OCI-LY1 (cell line): ENCODE results near the gene PDZRN4.
"Not testable (repeated sequence)": the region's sequence is repeated elsewhere in the genome, so short reads cannot be mapped to it uniquely, and the experiment has no call there.

Source experiments
- H2AFZ ChIP-seq: fragments of 200-600 bp; sonication (generic), shearing (Covaris generic); 2 replicates; pipeline ENCODE4 v1.6.0; 2014; ENCODE audit warnings: antibody characterized with exemption, mild to moderate bottlenecking, low read length
- H3F3A ChIP-seq: fragments of 200-600 bp; sonication (generic), shearing (Covaris generic); 2 replicates; pipeline ENCODE4 v1.6.0; 2014; ENCODE audit warnings: mild to moderate bottlenecking, antibody characterized with exemption, low read length, moderate library complexity; ENCODE audit not compliant: insufficient read depth
- H3K27ac ChIP-seq: fragments of 200-600 bp; sonication (generic); 2 replicates; pipeline ENCODE4 v1.5.1; 2014; ENCODE audit warnings: low read length, mixed run types, mild to moderate bottlenecking, low read depth; ENCODE audit not compliant: poor library complexity, severe bottlenecking
- H3K27me3 ChIP-seq: fragments of 200-600 bp; sonication (generic); 2 replicates; pipeline ENCODE4 v1.6.0; 2014; ENCODE audit warnings: antibody characterized with exemption, mild to moderate bottlenecking, low read length, moderate library complexity; ENCODE audit not compliant: insufficient read depth
- H3K36me3 ChIP-seq: fragments of 200-600 bp; sonication (generic); 2 replicates; pipeline ENCODE4 v1.6.1; 2014; ENCODE audit warnings: mild to moderate bottlenecking, antibody characterized with exemption, low read length, moderate library complexity, mixed read lengths; ENCODE audit not compliant: insufficient read depth
- H3K4me1 ChIP-seq: fragments of 200-600 bp; sonication (generic); 2 replicates; pipeline ENCODE4 v1.5.1; 2014; ENCODE audit warnings: mild to moderate bottlenecking, low read length, moderate library complexity; ENCODE audit not compliant: insufficient read depth, severe bottlenecking
- H3K4me2 ChIP-seq: fragments of 200-600 bp; sonication (generic), shearing (Covaris generic); 2 replicates; pipeline ENCODE4 v1.6.1; 2014; ENCODE audit warnings: low read length
- H3K4me3 ChIP-seq: fragments of 200-600 bp; sonication (generic); 2 replicates; pipeline ENCODE4 v1.5.1; 2014; ENCODE audit warnings: low read length, low read depth, mild to moderate bottlenecking, mixed read lengths; ENCODE audit not compliant: poor library complexity, severe bottlenecking
- H3K79me2 ChIP-seq: fragments of 200-600 bp; shearing (Covaris generic); 2 replicates; pipeline ENCODE4 v1.6.1; 2016; ENCODE audit warnings: mixed run types, low read length, mixed read lengths; ENCODE audit not compliant: insufficient read depth
- H3K9ac ChIP-seq: fragments of 200-600 bp; sonication (generic), shearing (Covaris generic); 2 replicates; pipeline ENCODE4 v1.6.1; 2014; ENCODE audit warnings: mild to moderate bottlenecking, low read length, mixed read lengths
- H3K9me2 ChIP-seq: fragments of 200-600 bp; sonication (generic), shearing (Covaris generic); 2 replicates; pipeline ENCODE4 v1.6.1; 2014; ENCODE audit warnings: low read depth, mild to moderate bottlenecking, low read length, mixed read lengths
- H3K9me3 ChIP-seq: fragments of 200-600 bp; shearing (Covaris generic); 2 replicates; pipeline ENCODE4 v1.6.1; 2014; ENCODE audit warnings: low read length, mixed read lengths
- H4K20me1 ChIP-seq: fragments of 200-600 bp; sonication (generic), shearing (Covaris generic); 2 replicates; pipeline ENCODE4 v1.6.0; 2016; ENCODE audit warnings: mild to moderate bottlenecking, low read length; ENCODE audit not compliant: insufficient read depth
- CTCF ChIP-seq: fragments of 200-600 bp; sonication (generic), shearing (Covaris generic); IDR thresholded peaks from 2 replicates; pipeline ENCODE4 v1.5.1; 2017; ENCODE audit warnings: mild to moderate bottlenecking, antibody characterized with exemption, low read length, moderate library complexity, mixed read lengths
- EZH2 ChIP-seq: fragments of 200-600 bp; sonication (generic), shearing (Covaris generic); IDR thresholded peaks from 2 replicates; pipeline ENCODE4 v1.8.0; 2017; ENCODE audit warnings: borderline replicate concordance, mixed run types, mild to moderate bottlenecking, antibody characterized with exemption, low read length, moderate library complexity, mixed read lengths

PDZRN4 gene

GRCh38 chr12:41537522-41537921, 349.4 kb downstream of the PDZRN4 start:
- Histone ChIP-seq H3K4me2 (no peak overlapping the region), H3K4me3 (no peak overlapping the region), H3F3A (no peaks in the 10 kb centered on the region), H3K27me3 (no peaks in the 10 kb centered on the region), H3K79me2 (no peaks in the 10 kb centered on the region), H2AFZ (no peak overlapping the region), H3K27ac (no peak overlapping the region), H3K9me2 (no peaks in the 10 kb centered on the region), H3K36me3 (no peaks in the 10 kb centered on the region), H3K9ac (no peak overlapping the region), H3K4me1 (no peaks in the 10 kb centered on the region), H3K9me3 (no peaks in the 10 kb centered on the region), H4K20me1 (no peaks in the 10 kb centered on the region)
- TF ChIP-seq EZH2 (no peak), CTCF (no peak)

- H3K9me2 ChIP-seq: no peaks in the 10 kb centered on the region
- TF ChIP-seq EZH2 (no peak), CTCF (no peak)
These were observed 357.6 kb downstream of the PDZRN4 start for GRCh38 chr12:41545761-41546160.

GRCh38 chr12:41547071-41547470, 359.0 kb downstream of the PDZRN4 start:
- H3K9ac ChIP-seq, H3K36me3 ChIP-seq, H3K27ac ChIP-seq, H3K27me3 ChIP-seq, H2AFZ ChIP-seq, H4K20me1 ChIP-seq, H3K79me2 ChIP-seq, H3K4me2 ChIP-seq, H3K9me2 ChIP-seq, H3F3A ChIP-seq, H3K4me3 ChIP-seq, H3K4me1 ChIP-seq, H3K9me3 ChIP-seq: not testable (repeated sequence)

More at GRCh38 chr12:41545761-41546160, 357.6 kb downstream of the PDZRN4 start:
- no peaks in the 10 kb centered on the region for H3K36me3 ChIP-seq
- H3K4me2 ChIP-seq: no peak overlapping the region
- H4K20me1 ChIP-seq: no peaks in the 10 kb centered on the region
- H2AFZ ChIP-seq: no peak overlapping the region
- H3F3A ChIP-seq: no peaks in the 10 kb centered on the region
- H3K4me1 ChIP-seq: no peaks in the 10 kb centered on the region
- H3K9me3 ChIP-seq: no peaks in the 10 kb centered on the region
- H3K79me2 ChIP-seq: no peaks in the 10 kb centered on the region
- no peak overlapping the region for H3K27ac ChIP-seq
- H3K27me3 ChIP-seq: no peaks in the 10 kb centered on the region
- H3K4me3 ChIP-seq: no peak overlapping the region
- H3K9ac ChIP-seq: no peak overlapping the region

GRCh38 chr12:41548926-41549325, 360.8 kb downstream of the PDZRN4 start:
- Histone ChIP-seq H3K4me3 (no peak overlapping the region), H3K27ac (no peak overlapping the region), H3F3A (no peaks in the 10 kb centered on the region), H3K9ac (no peak overlapping the region), H3K4me1 (no peaks in the 10 kb centered on the region), H2AFZ (no peak overlapping the region), H3K79me2 (no peaks in the 10 kb centered on the region), H3K9me3 (no peaks in the 10 kb centered on the region), H3K36me3 (no peaks in the 10 kb centered on the region), H3K27me3 (no peaks in the 10 kb centered on the region), H3K4me2 (no peak overlapping the region), H3K9me2 (no peaks in the 10 kb centered on the region), H4K20me1 (no peaks in the 10 kb centered on the region)
- TF ChIP-seq EZH2 (no peak), CTCF (no peak)
